Stomach (tissue), 9 donors: ENCODE measurements around the gene NF1. TPM values are rescaled to one million over a fixed set of nuclear protein-coding genes. Genes with fewer than 3 reads are reported as not detected.
A peak's percentile ranks its signal among the peaks of the same experiment; 100 is the strongest.

ENCODE experiments used
- DNase-seq, 2 donors: peaks; one replicate each; pipeline versions ENCODE4 v3.0.0 to v3.0.0-alpha.2; 2013 to 2019
- H3K27ac ChIP-seq, 5 donors: fragments of 200-600 bp in 4 of 5; sonication (generic) in 4 of 5; one replicate each; pipeline ENCODE4 v1.5.1; 2013 to 2019; ENCODE audit warnings: mild to moderate bottlenecking in 1 of 5, moderate library complexity in 1 of 5
- H3K27me3 ChIP-seq, 3 donors: fragments of 200-600 bp; sonication (generic); one replicate each; pipeline ENCODE4 v1.5.1; 2017 to 2019; ENCODE audit warnings: mixed run types in 1 of 3
- H3K36me3 ChIP-seq, 4 donors: fragments of 200-600 bp; sonication (generic); 1 replicate in 3 of 4; 2 replicates in 1 of 4; pipeline ENCODE4 v1.5.1; 2016 to 2019
- H3K4me1 ChIP-seq, 4 donors: fragments of 200-600 bp; sonication (generic); one replicate each; pipeline ENCODE4 v1.5.1; 2016 to 2019
- H3K4me3 ChIP-seq, 4 donors: fragments of 200-600 bp; sonication (generic) in 3 of 4; one replicate each; pipeline ENCODE4 v1.5.1; 2016 to 2019; ENCODE audit warnings: mild to moderate bottlenecking in 1 of 4
- H3K9me3 ChIP-seq, 4 donors: fragments of 200-600 bp; sonication (generic); one replicate each; pipeline ENCODE4 v1.5.1; 2016 to 2019
- CTCF ChIP-seq, 7 experiments: fragments of 450-650 bp in 4 of 7; fragments of 200-600 bp in 3 of 7; sonication (generic) in 3 of 7; IDR thresholded peaks; one replicate each; pipeline ENCODE4 v1.5.1; 2016 to 2019; ENCODE audit warnings: antibody characterized with exemption in 7 of 7, control low read depth in 2 of 7, mild to moderate bottlenecking in 1 of 7
- EP300 ChIP-seq: sonication (generic); formaldehyde crosslinking; IDR thresholded peaks from one replicate; pipeline ENCODE4 v1.6.1; 2017; ENCODE audit warnings: antibody characterized with exemption
- POLR2A ChIP-seq, 4 donors: fragments of 450-650 bp; IDR thresholded peaks; one replicate each; pipeline ENCODE4 v1.6.1; 2016; ENCODE audit warnings: antibody characterized with exemption in 4 of 4, control low read depth in 2 of 4, mild to moderate bottlenecking in 1 of 4, moderate library complexity in 1 of 4
- POLR2AphosphoS5 ChIP-seq, 3 donors: sonication (generic); formaldehyde crosslinking; IDR thresholded peaks; one replicate each; pipeline ENCODE4 v1.6.1; 2016; ENCODE audit warnings: antibody characterized with exemption in 3 of 3
- WGBS, 5 donors: extraction: QIAGEN DNeasy Blood & Tissue Kit in 3 of 5; methylation state at CpG; one replicate each; pipeline versions ENCODE4 v1.1.5 to v1.1.7; 2013 to 2018; 5-methylcytosine and 5-hydroxymethylcytosine counted together
- intact Hi-C: fragments of 100-400 bp; cut with DNase I; formaldehyde crosslinking; loops from one replicate; pipeline ENCODE4 v1.15.1; 2023; ENCODE audit warnings: low total_unique reads
- polyA plus RNA-seq, 3 donors: library from polyadenylated mRNA; stranded (reverse); fragments of 200-250 nt; gene quantifications; one replicate each; pipeline ENCODE4 v1.2.3, GENCODE V29; 2013
- total RNA-seq, 5 donors: library from RNA; depleted of rRNA; stranded (reverse); fragments of >200 nt; gene quantifications; one replicate each; pipeline versions ENCODE4 v1.1.0 to v1.2.3, GENCODE V29; 2014 to 2016
- donor health status: healthy with polysubstance abuse.
- donor health status: Bipolar disorder and iron deficiency.
- donor health status: healthy.

The NF1 gene
- total and polyA plus RNA-seq, 8 donors, result 5.2 to 108 (median 50.5) TPM

- Histone ChIP-seq H3K4me3 (no peak overlapping the region), H3K27me3 (peaks cover 11 to 72% (median 40%) of the 10 kb centered on the region in 3 donors)
Observed at GRCh38 chr17:31390426-31390747, 295.6 kb downstream of the NF1 start.

GRCh38 chr17:31390748-31391495, 296.1 kb downstream of the NF1 start:
- intact Hi-C loops, result no loop called here
- 9 to 35% (median 16%) methylated on average over 21 to 56 of the region's 56 CpGs for WGBS, 5 donors
- peak; percentile 23 to 25 for DNase-seq
- TF ChIP-seq POLR2AphosphoS5 (IDR thresholded peaks at IDR 0.05) (no peak), EP300 (no peak), CTCF (IDR thresholded peaks at IDR 0.05) (no peak), POLR2A (IDR thresholded peaks at IDR 0.05) (no peak)
- Histone ChIP-seq H3K4me1 (peaks cover 11 to 23% (median 19%) of the 10 kb centered on the region in 4 donors), H3K4me3 (peak overlapping the region; percentile 42 to 59 (median 48)), H3K27ac (no peak overlapping the region), H3K27me3 (peaks cover 11 to 77% (median 40%) of the 10 kb centered on the region in 3 donors), H3K36me3 (no peaks in the 10 kb centered on the region), H3K9me3 (no peaks in the 10 kb centered on the region)

More at GRCh38 chr17:31390426-31390747, 295.6 kb downstream of the NF1 start:
- H3K36me3 ChIP-seq, result no peaks in the 10 kb centered on the region
- WGBS, 5 donors, result 65 to 80% (median 71%) methylated on average over 8 of the region's 8 CpGs
- no peak overlapping the region for H3K27ac ChIP-seq
- H3K9me3 ChIP-seq, result no peaks in the 10 kb centered on the region
- intact Hi-C loops, result no loop called here
- DNase-seq, result peak in 1 of 2 donors; percentile 25
- TF ChIP-seq CTCF (IDR thresholded peaks at IDR 0.05), result no peak
- TF ChIP-seq POLR2AphosphoS5 (IDR thresholded peaks at IDR 0.05), result no peak
- no peak for TF ChIP-seq EP300
- no peak for TF ChIP-seq POLR2A (IDR thresholded peaks at IDR 0.05)
- peaks cover 11 to 23% (median 19%) of the 10 kb centered on the region in 4 donors for H3K4me1 ChIP-seq

GRCh38 chr17:31391496-31391949, 296.7 kb downstream of the NF1 start, which contains the start of gene RAB11FIP4:
TSS of gene RAB11FIP4 (plus strand) at chr17:31391675. CDS start at chr17:31391853, 178 bp downstream.
- H3K4me3 ChIP-seq, result peak within 1 kb of the TSS; percentile 42 to 59 (median 48)
- intact Hi-C loops, result no loop called here
- H3K4me1 ChIP-seq, result peaks cover 11 to 23% (median 19%) of the 10 kb centered on the region in 4 donors
- peak; percentile 22 to 67 for DNase-seq
- H3K27me3 ChIP-seq, result peaks cover 11 to 81% (median 40%) of the 10 kb centered on the region in 3 donors
- no peak for TF ChIP-seq EP300
- no peak for TF ChIP-seq POLR2A (IDR thresholded peaks at IDR 0.05)
- TF ChIP-seq CTCF (IDR thresholded peaks at IDR 0.05), result no peak
- no peak for TF ChIP-seq POLR2AphosphoS5 (IDR thresholded peaks at IDR 0.05)
- WGBS, 5 donors, result 0 to 1% (median 0%) methylated on average over 3 to 63 of the region's 69 CpGs; no CpG with 5 or more reads in 2 of the 5 donors
- no peaks in the 10 kb centered on the region for H3K9me3 ChIP-seq
- no peak within 1 kb of the TSS for H3K27ac ChIP-seq
- no peaks in the 10 kb centered on the region for H3K36me3 ChIP-seq

GRCh38 chr17:31392002-31392855, 297.5 kb downstream of the NF1 start:
- Histone ChIP-seq H3K9me3 (no peaks in the 10 kb centered on the region), H3K4me1 (peaks cover 11 to 23% (median 19%) of the 10 kb centered on the region in 4 donors), H3K27me3 (peaks cover 11 to 81% (median 40%) of the 10 kb centered on the region in 3 donors), H3K27ac (no peak overlapping the region), H3K36me3 (no peaks in the 10 kb centered on the region), H3K4me3 (peak overlapping the region; percentile 39 to 59 (median 48))
- 21 to 67% (median 26%) methylated on average over 13 to 50 of the region's 52 CpGs for WGBS, 5 donors
- TF ChIP-seq CTCF (IDR thresholded peaks at IDR 0.05) (no peak), POLR2AphosphoS5 (IDR thresholded peaks at IDR 0.05) (no peak), POLR2A (IDR thresholded peaks at IDR 0.05) (no peak), EP300 (no peak)
- peak; percentile 20 to 21 for DNase-seq
- intact Hi-C loops, result no loop called here
